ENCODE measurements around the gene SDK2.

The SDK2 gene

GRCh38 chr17:73600103-73600871 lies 44.0 kb downstream of the SDK2 start:
- no peaks in the 10 kb centered on the region for H3K9me3 ChIP-seq (ENCODE audit: control insufficient read depth, insufficient read depth, low read length)
- no peak overlapping the region for H3K9ac ChIP-seq (ENCODE audit: low read depth, low read length)

GRCh38 chr17:73599599-73599998 lies 44.6 kb downstream of the SDK2 start:
- no peaks in the 10 kb centered on the region for H3K9me3 ChIP-seq (ENCODE audit: control insufficient read depth, insufficient read depth, low read length)
- no peak overlapping the region for H3K4me3 ChIP-seq (ENCODE audit: low read depth, low read length)
- peaks cover 2% of the 10 kb centered on the region for H3K4me1 ChIP-seq (ENCODE audit: control insufficient read depth, insufficient read depth, low read length)
- H3K27me3 ChIP-seq (ENCODE audit: control insufficient read depth, insufficient read depth, low read length), result no peaks in the 10 kb centered on the region
- H3K36me3 ChIP-seq (ENCODE audit: control insufficient read depth, insufficient read depth, low read length), result peaks cover 2% of the 10 kb centered on the region
- H3K9ac ChIP-seq (ENCODE audit: low read depth, low read length), result no peak overlapping the region

More at GRCh38 chr17:73600103-73600871, 44.0 kb downstream of the SDK2 start:
- Histone ChIP-seq H3K4me3 (ENCODE audit: low read depth, low read length) (no peak overlapping the region), H3K4me1 (ENCODE audit: control insufficient read depth, insufficient read depth, low read length) (peaks cover under 1% of the 10 kb centered on the region), H3K36me3 (ENCODE audit: control insufficient read depth, insufficient read depth, low read length) (peaks cover 2% of the 10 kb centered on the region), H3K27me3 (ENCODE audit: control insufficient read depth, insufficient read depth, low read length) (no peaks in the 10 kb centered on the region)

GRCh38 chr17:73598212-73598611 lies 46.0 kb downstream of the SDK2 start:
- Histone ChIP-seq H3K4me1 (ENCODE audit: control insufficient read depth, insufficient read depth, low read length) (peaks cover 2% of the 10 kb centered on the region), H3K36me3 (ENCODE audit: control insufficient read depth, insufficient read depth, low read length) (peaks cover 2% of the 10 kb centered on the region), H3K27me3 (ENCODE audit: control insufficient read depth, insufficient read depth, low read length) (no peaks in the 10 kb centered on the region), H3K9me3 (ENCODE audit: control insufficient read depth, insufficient read depth, low read length) (no peaks in the 10 kb centered on the region), H3K9ac (ENCODE audit: low read depth, low read length) (no peak overlapping the region), H3K4me3 (ENCODE audit: low read depth, low read length) (no peak overlapping the region)

GRCh38 chr17:73595931-73596330 lies 48.3 kb downstream of the SDK2 start:
- Histone ChIP-seq H3K36me3 (ENCODE audit: control insufficient read depth, insufficient read depth, low read length) (peaks cover 2% of the 10 kb centered on the region), H3K9ac (ENCODE audit: low read depth, low read length) (no peak overlapping the region), H3K27me3 (ENCODE audit: control insufficient read depth, insufficient read depth, low read length) (no peaks in the 10 kb centered on the region), H3K4me3 (ENCODE audit: low read depth, low read length) (no peak overlapping the region), H3K4me1 (ENCODE audit: control insufficient read depth, insufficient read depth, low read length) (peaks cover 2% of the 10 kb centered on the region), H3K9me3 (ENCODE audit: control insufficient read depth, insufficient read depth, low read length) (no peaks in the 10 kb centered on the region)

- Histone ChIP-seq H3K36me3 (ENCODE audit: control insufficient read depth, insufficient read depth, low read length) (peaks cover 2% of the 10 kb centered on the region), H3K4me1 (ENCODE audit: control insufficient read depth, insufficient read depth, low read length) (peaks cover 2% of the 10 kb centered on the region), H3K9ac (ENCODE audit: low read depth, low read length) (no peak overlapping the region), H3K9me3 (ENCODE audit: control insufficient read depth, insufficient read depth, low read length) (no peaks in the 10 kb centered on the region), H3K4me3 (ENCODE audit: low read depth, low read length) (no peak overlapping the region), H3K27me3 (ENCODE audit: control insufficient read depth, insufficient read depth, low read length) (no peaks in the 10 kb centered on the region)
Observed at GRCh38 chr17:73595479-73595878, 48.8 kb downstream of the SDK2 start.

GRCh38 chr17:73595068-73595467 lies 49.2 kb downstream of the SDK2 start:
- Histone ChIP-seq H3K27me3 (ENCODE audit: control insufficient read depth, insufficient read depth, low read length) (no peaks in the 10 kb centered on the region), H3K9me3 (ENCODE audit: control insufficient read depth, insufficient read depth, low read length) (no peaks in the 10 kb centered on the region), H3K4me3 (ENCODE audit: low read depth, low read length) (no peak overlapping the region), H3K9ac (ENCODE audit: low read depth, low read length) (no peak overlapping the region), H3K36me3 (ENCODE audit: control insufficient read depth, insufficient read depth, low read length) (peaks cover 2% of the 10 kb centered on the region), H3K4me1 (ENCODE audit: control insufficient read depth, insufficient read depth, low read length) (peaks cover 2% of the 10 kb centered on the region)

- no peak overlapping the region for H3K9ac ChIP-seq (ENCODE audit: low read depth, low read length)
- H3K27me3 ChIP-seq (ENCODE audit: control insufficient read depth, insufficient read depth, low read length), result no peaks in the 10 kb centered on the region
- no peak overlapping the region for H3K4me3 ChIP-seq (ENCODE audit: low read depth, low read length)
- peaks cover 2% of the 10 kb centered on the region for H3K4me1 ChIP-seq (ENCODE audit: control insufficient read depth, insufficient read depth, low read length)
- no peaks in the 10 kb centered on the region for H3K9me3 ChIP-seq (ENCODE audit: control insufficient read depth, insufficient read depth, low read length)
- peaks cover 2% of the 10 kb centered on the region for H3K36me3 ChIP-seq (ENCODE audit: control insufficient read depth, insufficient read depth, low read length)
Observed at GRCh38 chr17:73594598-73594997, 49.6 kb downstream of the SDK2 start.

- no peaks in the 10 kb centered on the region for H3K36me3 ChIP-seq (ENCODE audit: control insufficient read depth, insufficient read depth, low read length)
- H3K9me3 ChIP-seq (ENCODE audit: control insufficient read depth, insufficient read depth, low read length), result no peaks in the 10 kb centered on the region
- no peak overlapping the region for H3K9ac ChIP-seq (ENCODE audit: low read depth, low read length)
- H3K4me3 ChIP-seq (ENCODE audit: low read depth, low read length), result no peak overlapping the region
- no peaks in the 10 kb centered on the region for H3K27me3 ChIP-seq (ENCODE audit: control insufficient read depth, insufficient read depth, low read length)
- H3K4me1 ChIP-seq (ENCODE audit: control insufficient read depth, insufficient read depth, low read length), result peaks cover 3% of the 10 kb centered on the region
Observed at GRCh38 chr17:73594025-73594424, 50.2 kb downstream of the SDK2 start.

- H3K36me3 ChIP-seq (ENCODE audit: control insufficient read depth, insufficient read depth, low read length), result no peaks in the 10 kb centered on the region
- H3K4me1 ChIP-seq (ENCODE audit: control insufficient read depth, insufficient read depth, low read length), result peaks cover 5% of the 10 kb centered on the region
- no peak overlapping the region for H3K9ac ChIP-seq (ENCODE audit: low read depth, low read length)
- no peaks in the 10 kb centered on the region for H3K9me3 ChIP-seq (ENCODE audit: control insufficient read depth, insufficient read depth, low read length)
- H3K27me3 ChIP-seq (ENCODE audit: control insufficient read depth, insufficient read depth, low read length), result no peaks in the 10 kb centered on the region
- H3K4me3 ChIP-seq (ENCODE audit: low read depth, low read length), result no peak overlapping the region
Observed at GRCh38 chr17:73593249-73593965, 50.8 kb downstream of the SDK2 start.

GRCh38 chr17:73592501-73592961 lies 51.7 kb downstream of the SDK2 start:
- no peaks in the 10 kb centered on the region for H3K9me3 ChIP-seq (ENCODE audit: control insufficient read depth, insufficient read depth, low read length)
- H3K4me3 ChIP-seq (ENCODE audit: low read depth, low read length), result no peak overlapping the region
- no peaks in the 10 kb centered on the region for H3K27me3 ChIP-seq (ENCODE audit: control insufficient read depth, insufficient read depth, low read length)
- peaks cover 5% of the 10 kb centered on the region for H3K4me1 ChIP-seq (ENCODE audit: control insufficient read depth, insufficient read depth, low read length)
- no peaks in the 10 kb centered on the region for H3K36me3 ChIP-seq (ENCODE audit: control insufficient read depth, insufficient read depth, low read length)
- H3K9ac ChIP-seq (ENCODE audit: low read depth, low read length), result no peak overlapping the region

GRCh38 chr17:73592079-73592415 lies 52.2 kb downstream of the SDK2 start:
- Histone ChIP-seq H3K27me3 (ENCODE audit: control insufficient read depth, insufficient read depth, low read length) (no peaks in the 10 kb centered on the region), H3K4me1 (ENCODE audit: control insufficient read depth, insufficient read depth, low read length) (peaks cover 6% of the 10 kb centered on the region), H3K9ac (ENCODE audit: low read depth, low read length) (no peak overlapping the region), H3K9me3 (ENCODE audit: control insufficient read depth, insufficient read depth, low read length) (no peaks in the 10 kb centered on the region), H3K36me3 (ENCODE audit: control insufficient read depth, insufficient read depth, low read length) (no peaks in the 10 kb centered on the region), H3K4me3 (ENCODE audit: low read depth, low read length) (no peak overlapping the region)
